ENCODE measurements around the gene LHFPL6.

DNA sequence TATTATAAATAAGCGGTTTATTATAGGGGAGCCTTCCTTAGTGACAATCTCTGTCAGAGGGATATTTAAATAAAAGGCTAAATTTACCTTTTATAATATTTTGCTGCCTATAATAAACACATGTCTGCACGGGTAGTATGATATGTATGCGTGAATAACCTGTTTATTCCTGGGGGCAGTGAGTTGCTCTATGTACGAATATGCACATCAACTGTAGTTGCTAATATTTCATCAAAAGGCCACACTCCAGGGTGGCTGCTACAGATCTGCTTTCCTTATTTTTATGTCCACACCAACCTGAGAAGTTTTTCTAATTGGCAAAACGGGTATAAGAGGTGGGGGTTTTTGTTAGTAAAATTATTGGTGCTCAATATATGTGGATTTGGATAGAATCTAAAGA, 192.0 kb downstream of the LHFPL6 start:
- TF ChIP-seq, protein P1, sequence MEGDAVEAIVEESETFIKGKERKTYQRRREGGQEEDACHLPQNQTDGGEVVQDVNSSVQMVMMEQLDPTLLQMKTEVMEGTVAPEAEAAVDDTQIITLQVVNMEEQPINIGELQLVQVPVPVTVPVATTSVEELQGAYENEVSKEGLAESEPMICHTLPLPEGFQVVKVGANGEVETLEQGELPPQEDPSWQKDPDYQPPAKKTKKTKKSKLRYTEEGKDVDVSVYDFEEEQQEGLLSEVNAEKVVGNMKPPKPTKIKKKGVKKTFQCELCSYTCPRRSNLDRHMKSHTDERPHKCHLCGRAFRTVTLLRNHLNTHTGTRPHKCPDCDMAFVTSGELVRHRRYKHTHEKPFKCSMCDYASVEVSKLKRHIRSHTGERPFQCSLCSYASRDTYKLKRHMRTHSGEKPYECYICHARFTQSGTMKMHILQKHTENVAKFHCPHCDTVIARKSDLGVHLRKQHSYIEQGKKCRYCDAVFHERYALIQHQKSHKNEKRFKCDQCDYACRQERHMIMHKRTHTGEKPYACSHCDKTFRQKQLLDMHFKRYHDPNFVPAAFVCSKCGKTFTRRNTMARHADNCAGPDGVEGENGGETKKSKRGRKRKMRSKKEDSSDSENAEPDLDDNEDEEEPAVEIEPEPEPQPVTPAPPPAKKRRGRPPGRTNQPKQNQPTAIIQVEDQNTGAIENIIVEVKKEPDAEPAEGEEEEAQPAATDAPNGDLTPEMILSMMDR (IDR thresholded peaks at IDR 0.05) = no peak
- no peak for TF ChIP-seq POLR2A (IDR thresholded peaks at IDR 0.05)

All from esophagus squamous epithelium (tissue), 4 donors.